COR-L47 (cell line): ENCODE results near the gene SLC25A36.

Experiments
- DNase-seq: peaks from one replicate; lab custom pipeline; 2025; lab: John Stamatoyannopoulos, UW

SLC25A36 gene

GRCh38 chr3:140941434-140942220, at the start of gene SLC25A36:
Gene SLC25A36 (plus strand): TSS chr3:140941836. CDS start chr3:140942055, 219 bp downstream.
- DNase-seq: peak; percentile 100

- DNase-seq: no peak
These were observed 44.6 kb upstream of the SLC25A36 start for GRCh38 chr3:140896997-140897396.

- DNase-seq: peak; percentile 68
These were observed 43.1 kb upstream of the SLC25A36 start for GRCh38 chr3:140898340-140899180.

- no peak for DNase-seq
These were observed 42.3 kb upstream of the SLC25A36 start for GRCh38 chr3:140899363-140899762.

- no peak for DNase-seq
These were observed 38.8 kb upstream of the SLC25A36 start for GRCh38 chr3:140902791-140903190.

GRCh38 chr3:140903196-140903595, 38.4 kb upstream of the SLC25A36 start:
- no peak for DNase-seq

- no peak for DNase-seq
These were observed 37.1 kb upstream of the SLC25A36 start for GRCh38 chr3:140904521-140904920.

- DNase-seq: no peak
These were observed 36.1 kb upstream of the SLC25A36 start for GRCh38 chr3:140905559-140905958.

- DNase-seq: no peak
These were observed 34.9 kb upstream of the SLC25A36 start for GRCh38 chr3:140906785-140907184.

GRCh38 chr3:140910860-140911259, 30.8 kb upstream of the SLC25A36 start:
- DNase-seq: no peak

GRCh38 chr3:140911822-140912221, 29.8 kb upstream of the SLC25A36 start:
- peak; percentile 96 for DNase-seq

- no peak for DNase-seq
These were observed 27.9 kb upstream of the SLC25A36 start for GRCh38 chr3:140913728-140914127.

- no peak for DNase-seq
These were observed 27.2 kb upstream of the SLC25A36 start for GRCh38 chr3:140914384-140914945.

- no peak for DNase-seq
These were observed 25.0 kb upstream of the SLC25A36 start for GRCh38 chr3:140916603-140917002.

GRCh38 chr3:140917772-140918171, 23.9 kb upstream of the SLC25A36 start:
- no peak for DNase-seq

GRCh38 chr3:140920029-140920428, 21.6 kb upstream of the SLC25A36 start:
- DNase-seq: no peak

GRCh38 chr3:140922634-140923033, 19.0 kb upstream of the SLC25A36 start:
- DNase-seq: no peak

- no peak for DNase-seq
These were observed 17.4 kb upstream of the SLC25A36 start for GRCh38 chr3:140924097-140924873.

GRCh38 chr3:140927279-140928069, 14.2 kb upstream of the SLC25A36 start:
- DNase-seq: no peak

- DNase-seq: no peak
These were observed 12.2 kb upstream of the SLC25A36 start for GRCh38 chr3:140929446-140929845.

- no peak for DNase-seq
These were observed 10.6 kb upstream of the SLC25A36 start for GRCh38 chr3:140931016-140931454.
